Endothelial cell of umbilical vein (primary cell): ENCODE data around the gene LRP1B. TPM values are rescaled to one million over a fixed set of nuclear protein-coding genes. Genes with fewer than 3 reads are reported as not detected.

ENCODE experiments used
- BruUV-seq: library from RNA; stranded (reverse); fragments of 400-500 nt; replicated peaks from 2 replicates; lab custom pipeline; 2021; lab: Mats Ljungman, UMichigan
- CTCF ChIA-PET: fragments of 300-600, 350-600 bp; sonication (Branson Sonifier 250); formaldehyde crosslinking; loops from one replicate; lab custom pipeline; 2021; ENCODE audit warnings: antibody characterized with exemption, inconsistent platforms; lab: Charles Lee
- POLR2A ChIA-PET: fragments of 300-600, 350-600 bp; sonication (Branson Sonifier 250); formaldehyde crosslinking; loops from one replicate; lab custom pipeline; 2021; ENCODE audit warnings: antibody characterized with exemption, inconsistent platforms; lab: Charles Lee
- DNase-seq: peaks from one replicate; pipeline ENCODE4 v3.0.0-alpha.2; 2011; ENCODE audit warnings: low read depth, low spot score
- FAIRE-seq: peaks from 2 replicates; lab custom pipeline; 2011; peaks lifted over from hg19 to GRCh38; lab: Jason Lieb, UNC
- H2AFZ ChIP-seq: 2 replicates; pipeline ENCODE4 v1.6.0; 2012; ENCODE audit warnings: low read depth, low read length, control low read depth, inconsistent platforms
- H3K27ac ChIP-seq: 2 replicates; pipeline ENCODE4 v1.5.1; 2011; ENCODE audit warnings: low read depth, mild to moderate bottlenecking, control low read depth, low read length, moderate library complexity; ENCODE audit not compliant: insufficient read depth
- H3K27me3 ChIP-seq, 2 experiments: 2 replicates each; pipeline versions ENCODE4 v1.6.0 to v1.6.1; 2011; ENCODE audit warnings: low read length in 2 of 2, mixed read lengths in 1 of 2; ENCODE audit not compliant: control insufficient read depth in 2 of 2, insufficient read depth in 2 of 2
- H3K36me3 ChIP-seq, 2 experiments: 2 replicates in 1 of 2; 3 replicates in 1 of 2; pipeline ENCODE4 v1.5.1; 2011; ENCODE audit warnings: low read length in 2 of 2, mild to moderate bottlenecking in 1 of 2, moderate library complexity in 1 of 2; ENCODE audit not compliant: control insufficient read depth in 2 of 2, insufficient read depth in 2 of 2; ENCODE audit errors: extremely low read depth in 1 of 2
- H3K4me1 ChIP-seq: 3 replicates; pipeline ENCODE4 v1.5.1; 2011; ENCODE audit warnings: mild to moderate bottlenecking, low read length; ENCODE audit not compliant: control insufficient read depth, insufficient read depth; ENCODE audit errors: extremely low read depth
- H3K4me2 ChIP-seq: 2 replicates; pipeline ENCODE4 v1.6.1; 2011; ENCODE audit warnings: low read length, control low read depth, mixed read lengths; ENCODE audit not compliant: insufficient read depth
- H3K4me3 ChIP-seq, 3 experiments: fragments of 200-600 bp in 1 of 3; sonication (generic), shearing (Covaris generic) in 1 of 3; replicated peaks in 1 of 3; 2 replicates each; pipeline ENCODE4 v1.5.1; 2011 to 2016; ENCODE audit warnings: control low read depth in 3 of 3, low read length in 3 of 3, mild to moderate bottlenecking in 2 of 3, inconsistent platforms in 1 of 3, low read depth in 1 of 3, moderate library complexity in 1 of 3; ENCODE audit not compliant: insufficient read depth in 1 of 3
- H3K79me2 ChIP-seq: 2 replicates; pipeline ENCODE4 v1.6.0; 2012; ENCODE audit warnings: low read length, inconsistent platforms; ENCODE audit not compliant: control insufficient read depth, insufficient read depth
- H3K9ac ChIP-seq: replicated peaks from 2 replicates; pipeline ENCODE3; 2011; ENCODE audit warnings: low read length, control low read depth; ENCODE audit not compliant: insufficient read depth; ENCODE audit errors: extremely low read depth
- H3K9me1 ChIP-seq: replicated peaks from 3 replicates; pipeline ENCODE4 v1.6.0; 2011; ENCODE audit warnings: mild to moderate bottlenecking, low read length; ENCODE audit not compliant: control insufficient read depth, insufficient read depth; ENCODE audit errors: extremely low read depth
- H3K9me3 ChIP-seq: replicated peaks from 2 replicates; pipeline ENCODE4 v1.5.1; 2012; ENCODE audit warnings: low read length, inconsistent platforms; ENCODE audit not compliant: control insufficient read depth, insufficient read depth
- H4K20me1 ChIP-seq: replicated peaks from 2 replicates; pipeline ENCODE3; 2011; ENCODE audit warnings: mild to moderate bottlenecking, low read length; ENCODE audit not compliant: control insufficient read depth, insufficient read depth; ENCODE audit errors: extremely low read depth
- EZH2 ChIP-seq: IDR thresholded peaks from 2 replicates; pipeline ENCODE4 v1.6.1; 2012; ENCODE audit warnings: borderline replicate concordance, low read depth, mild to moderate bottlenecking, moderate library complexity, low read length, inconsistent platforms; ENCODE audit not compliant: severe bottlenecking
- FOS ChIP-seq: IDR thresholded peaks from 2 replicates; pipeline ENCODE4 v1.6.1; 2011; ENCODE audit warnings: mild to moderate bottlenecking, low read length, moderate library complexity, borderline replicate concordance; ENCODE audit not compliant: insufficient read depth
- GATA2 ChIP-seq: IDR thresholded peaks from 2 replicates; pipeline ENCODE4 v1.7.0; 2011; ENCODE audit warnings: low read depth, mild to moderate bottlenecking, moderate library complexity, mixed read lengths, low read length; ENCODE audit not compliant: insufficient read length, insufficient read depth
- JUN ChIP-seq: IDR thresholded peaks from 2 replicates; pipeline ENCODE4 v1.6.1; 2011; ENCODE audit warnings: borderline replicate concordance, low read depth; ENCODE audit not compliant: insufficient read length, insufficient read depth
- MYC ChIP-seq: IDR thresholded peaks from one replicate; pipeline ENCODE4 v1.6.1; 2011; ENCODE audit warnings: mild to moderate bottlenecking, low read depth, low read length
- POLR2A ChIP-seq: IDR thresholded peaks from 2 replicates; pipeline ENCODE4 v1.6.1; 2012; ENCODE audit warnings: low read depth, mild to moderate bottlenecking, control low read depth, low read length
- POLR2AphosphoS5 ChIP-seq: IDR thresholded peaks from 2 replicates; pipeline ENCODE4 v1.6.1; 2012; ENCODE audit warnings: low read depth, mild to moderate bottlenecking, control low read depth, low read length, moderate library complexity; ENCODE audit not compliant: insufficient read depth
- dilution Hi-C: fragments of 300-500 bp; cut with MboI; formaldehyde crosslinking; loops from one replicate; pipeline ENCODE4 v1.15.0; 2019; ENCODE audit warnings: low sequenced_read_pairs; ENCODE audit not compliant: extremely low pct_ligation_motif_present
- intact Hi-C: fragments of 100-400 bp; cut with micrococcal nuclease; formaldehyde crosslinking; loops from one replicate; pipeline ENCODE4 v1.10.0; 2022
- polyA plus RNA-seq, 4 experiments: library from polyadenylated mRNA; depleted of rRNA in 3 of 4; stranded (reverse) in 3 of 4; unstranded in 1 of 4; fragments of >200 nt; gene quantifications; 2 replicates each; pipeline versions ENCODE4 v1.2.1 to v1.2.3, GENCODE V29; 2011 to 2012; ENCODE audit warnings: missing spikeins in 1 of 4
- total RNA-seq: library from RNA; stranded (reverse); gene quantifications from 2 replicates; pipeline ENCODE4 v1.2.3, GENCODE V29; 2021
- TF ChIP-seq, protein P1 (sequence below): IDR thresholded peaks from 2 replicates; pipeline ENCODE4 v1.6.1; 2011; ENCODE audit not compliant: insufficient read depth, insufficient read length
- TF ChIP-seq, protein P2 (sequence below), 2 donors: IDR thresholded peaks; 1 replicate in 1 of 2; 2 replicates in 1 of 2; pipeline ENCODE4 v1.5.1; 2011; ENCODE audit warnings: low read length in 2 of 2, mild to moderate bottlenecking in 2 of 2, moderate library complexity in 2 of 2, control low read depth in 1 of 2, inconsistent platforms in 1 of 2, low read depth in 1 of 2; ENCODE audit not compliant: insufficient read depth in 1 of 2; ENCODE audit errors: extremely low read depth in 1 of 2

Gene LRP1B
- total and polyA plus RNA-seq, 2 donors (not counting 3 experiments of a cell fraction or from before 2014, with no cell fraction given) = 0.03 to 0.07 TPM

DNA sequence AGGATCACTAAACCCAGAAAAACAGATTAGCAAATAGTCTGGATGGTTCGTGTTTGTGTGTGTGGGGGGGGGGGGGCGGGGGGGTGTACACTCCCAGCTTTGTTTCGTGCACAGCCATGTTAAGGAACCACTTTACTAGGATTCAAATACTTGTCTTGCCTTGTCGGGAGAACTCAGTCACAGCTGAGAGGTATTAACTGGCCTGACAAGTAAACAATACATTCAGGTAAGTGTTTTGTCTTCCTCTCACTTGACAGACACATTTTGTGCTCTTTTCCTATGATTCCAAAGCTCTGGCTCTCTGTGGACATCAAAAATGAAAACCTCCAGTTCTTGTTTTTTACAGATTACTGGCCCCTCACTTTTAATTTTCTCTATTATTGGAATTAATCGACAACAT is 173.5 kb downstream of the LRP1B start:
- ChIA-PET CTCF (interaction anchor here (0.5 kb wide), 1 partner anchor 555 kb away, joined by 3 read pairs; no protein-coding TSS in a partner anchor), POLR2A (no interaction called here)
- Histone ChIP-seq H3K9me1 (no peaks in the 10 kb centered on the region), H3K4me2 (no peak overlapping the region), H4K20me1 (no peaks in the 10 kb centered on the region), H3K4me3 (no peak overlapping the region), H3K79me2 (no peaks in the 10 kb centered on the region), H3K9me3 (no peaks in the 10 kb centered on the region), H3K27me3 (no peaks in the 10 kb centered on the region), H3K4me1 (no peaks in the 10 kb centered on the region), H3K27ac (no peak overlapping the region), H2AFZ (no peak overlapping the region), H3K36me3 (no peaks in the 10 kb centered on the region), H3K9ac (no peak overlapping the region)
- FAIRE-seq (no peak), DNase-seq (no peak)
- no TSS peak for BruUV-seq
- TF ChIP-seq MYC = no peak
- TF ChIP-seq, protein P1, sequence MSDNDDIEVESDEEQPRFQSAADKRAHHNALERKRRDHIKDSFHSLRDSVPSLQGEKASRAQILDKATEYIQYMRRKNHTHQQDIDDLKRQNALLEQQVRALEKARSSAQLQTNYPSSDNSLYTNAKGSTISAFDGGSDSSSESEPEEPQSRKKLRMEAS = no peak
- no peak for TF ChIP-seq POLR2AphosphoS5
- no peak for TF ChIP-seq FOS
- TF ChIP-seq GATA2 = no peak
- TF ChIP-seq EZH2 = no peak
- TF ChIP-seq JUN = no peak
- TF ChIP-seq POLR2A = no peak
- TF ChIP-seq, protein P2, sequence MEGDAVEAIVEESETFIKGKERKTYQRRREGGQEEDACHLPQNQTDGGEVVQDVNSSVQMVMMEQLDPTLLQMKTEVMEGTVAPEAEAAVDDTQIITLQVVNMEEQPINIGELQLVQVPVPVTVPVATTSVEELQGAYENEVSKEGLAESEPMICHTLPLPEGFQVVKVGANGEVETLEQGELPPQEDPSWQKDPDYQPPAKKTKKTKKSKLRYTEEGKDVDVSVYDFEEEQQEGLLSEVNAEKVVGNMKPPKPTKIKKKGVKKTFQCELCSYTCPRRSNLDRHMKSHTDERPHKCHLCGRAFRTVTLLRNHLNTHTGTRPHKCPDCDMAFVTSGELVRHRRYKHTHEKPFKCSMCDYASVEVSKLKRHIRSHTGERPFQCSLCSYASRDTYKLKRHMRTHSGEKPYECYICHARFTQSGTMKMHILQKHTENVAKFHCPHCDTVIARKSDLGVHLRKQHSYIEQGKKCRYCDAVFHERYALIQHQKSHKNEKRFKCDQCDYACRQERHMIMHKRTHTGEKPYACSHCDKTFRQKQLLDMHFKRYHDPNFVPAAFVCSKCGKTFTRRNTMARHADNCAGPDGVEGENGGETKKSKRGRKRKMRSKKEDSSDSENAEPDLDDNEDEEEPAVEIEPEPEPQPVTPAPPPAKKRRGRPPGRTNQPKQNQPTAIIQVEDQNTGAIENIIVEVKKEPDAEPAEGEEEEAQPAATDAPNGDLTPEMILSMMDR (IDR thresholded peaks at IDR 0.05; ENCODE audit: extremely low read depth in 1 of 2, insufficient read depth in 1 of 2, low read depth in 1 of 2, low read length in 2 of 2) = no peak
- dilution Hi-C loops (no loop called here), intact Hi-C loops (no loop called here)
